GM20431 (cell line): Measurements from ENCODE around the gene ZDHHC13.

Experiments
- in situ Hi-C: fragments of 300-500 bp; cut with MseI, MboI; formaldehyde crosslinking; loops from one replicate; pipeline ENCODE4 v1.15.0; 2020; ENCODE audit warnings: low sequenced_read_pairs; ENCODE audit not compliant: unreplicated experiment

Gene ZDHHC13, protein sequence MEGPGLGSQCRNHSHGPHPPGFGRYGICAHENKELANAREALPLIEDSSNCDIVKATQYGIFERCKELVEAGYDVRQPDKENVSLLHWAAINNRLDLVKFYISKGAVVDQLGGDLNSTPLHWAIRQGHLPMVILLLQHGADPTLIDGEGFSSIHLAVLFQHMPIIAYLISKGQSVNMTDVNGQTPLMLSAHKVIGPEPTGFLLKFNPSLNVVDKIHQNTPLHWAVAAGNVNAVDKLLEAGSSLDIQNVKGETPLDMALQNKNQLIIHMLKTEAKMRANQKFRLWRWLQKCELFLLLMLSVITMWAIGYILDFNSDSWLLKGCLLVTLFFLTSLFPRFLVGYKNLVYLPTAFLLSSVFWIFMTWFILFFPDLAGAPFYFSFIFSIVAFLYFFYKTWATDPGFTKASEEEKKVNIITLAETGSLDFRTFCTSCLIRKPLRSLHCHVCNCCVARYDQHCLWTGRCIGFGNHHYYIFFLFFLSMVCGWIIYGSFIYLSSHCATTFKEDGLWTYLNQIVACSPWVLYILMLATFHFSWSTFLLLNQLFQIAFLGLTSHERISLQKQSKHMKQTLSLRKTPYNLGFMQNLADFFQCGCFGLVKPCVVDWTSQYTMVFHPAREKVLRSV

DNA sequence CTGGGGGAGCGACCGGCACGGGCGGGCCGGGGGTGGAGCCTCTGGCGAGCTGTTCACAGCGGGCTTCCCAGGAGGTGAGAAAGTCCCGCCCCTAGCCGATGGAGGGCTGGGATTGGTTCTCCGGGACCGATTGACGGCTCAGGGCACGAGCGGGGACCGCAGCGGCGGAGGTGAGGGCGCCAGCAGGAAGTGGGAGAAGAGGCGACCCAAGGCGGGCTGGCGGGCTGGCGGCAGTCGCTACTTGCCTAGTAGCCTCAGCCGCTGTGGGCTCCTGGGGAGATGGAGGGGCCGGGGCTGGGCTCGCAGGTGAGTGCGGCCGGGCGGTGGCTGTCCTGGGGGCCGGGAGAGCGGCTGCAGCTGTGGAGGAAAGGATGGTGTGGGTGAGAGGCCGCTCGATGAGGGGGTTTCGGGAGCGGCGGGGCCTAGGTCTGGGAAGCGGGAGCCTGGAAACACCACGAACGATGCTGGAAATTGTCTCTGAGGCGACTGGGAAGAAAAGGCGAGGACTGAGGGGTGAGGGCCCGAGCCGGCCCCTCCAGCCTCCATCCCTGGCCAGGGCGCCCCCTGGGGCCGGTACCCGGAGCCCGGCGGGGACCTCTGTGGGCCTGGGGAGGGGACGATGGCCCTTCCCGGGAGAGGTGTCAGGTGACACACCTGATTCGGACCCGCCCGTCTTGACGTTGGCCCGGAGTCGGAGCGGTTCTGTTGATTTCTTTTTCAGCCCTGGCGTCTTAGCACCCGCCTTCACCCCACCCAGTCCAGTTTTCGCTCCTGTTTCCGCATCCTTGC is at the start of gene ZDHHC13:
TSS of gene ZDHHC13 (plus strand) at position 198 of the 789 bp plus-strand sequence. CDS start at position 280, 82 bp downstream.
- in situ Hi-C loops, result no loop called here

- in situ Hi-C loops, result loop anchor here (10.0 to 25.0 kb wide), 2 partner anchors 484 to 666 kb away; no protein-coding TSS in a partner anchor
Observed at GRCh38 chr11:19071255-19071654, 45.7 kb upstream of the ZDHHC13 start.

DNA sequence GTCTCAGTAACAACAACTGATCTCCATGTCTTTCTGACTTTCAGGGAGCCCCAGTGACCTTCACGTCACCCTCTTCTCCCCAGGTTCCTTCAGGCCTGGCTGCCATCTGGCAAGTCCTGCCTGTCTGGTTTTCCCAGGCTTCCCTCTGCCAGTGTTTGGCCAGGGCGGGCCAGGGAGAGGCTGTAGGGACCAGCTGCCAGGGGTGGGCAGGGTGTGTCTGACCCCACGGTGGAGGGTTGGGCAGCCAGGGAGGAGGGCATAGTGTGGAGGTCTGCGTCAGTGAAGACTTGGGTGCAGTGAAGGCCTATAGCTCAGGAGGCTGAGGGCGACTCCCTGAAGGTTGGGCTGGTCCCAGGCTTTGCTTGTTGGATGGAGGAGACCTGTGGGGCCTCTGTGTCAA is 44.5 kb upstream of the ZDHHC13 start:
- in situ Hi-C loops, result loop anchor here (10.0 to 25.0 kb wide), 2 partner anchors 482 to 665 kb away; no protein-coding TSS in a partner anchor

GRCh38 chr11:19073454-19074415 is 43.2 kb upstream of the ZDHHC13 start:
- in situ Hi-C loops, result loop anchor here (10.0 to 25.0 kb wide), 2 partner anchors 481 to 664 kb away; no protein-coding TSS in a partner anchor

- in situ Hi-C loops, result loop anchor here (10.0 kb wide), 1 partner anchor 479 kb away; no protein-coding TSS in a partner anchor
Observed at GRCh38 chr11:19075636-19076035, 41.3 kb upstream of the ZDHHC13 start.

DNA sequence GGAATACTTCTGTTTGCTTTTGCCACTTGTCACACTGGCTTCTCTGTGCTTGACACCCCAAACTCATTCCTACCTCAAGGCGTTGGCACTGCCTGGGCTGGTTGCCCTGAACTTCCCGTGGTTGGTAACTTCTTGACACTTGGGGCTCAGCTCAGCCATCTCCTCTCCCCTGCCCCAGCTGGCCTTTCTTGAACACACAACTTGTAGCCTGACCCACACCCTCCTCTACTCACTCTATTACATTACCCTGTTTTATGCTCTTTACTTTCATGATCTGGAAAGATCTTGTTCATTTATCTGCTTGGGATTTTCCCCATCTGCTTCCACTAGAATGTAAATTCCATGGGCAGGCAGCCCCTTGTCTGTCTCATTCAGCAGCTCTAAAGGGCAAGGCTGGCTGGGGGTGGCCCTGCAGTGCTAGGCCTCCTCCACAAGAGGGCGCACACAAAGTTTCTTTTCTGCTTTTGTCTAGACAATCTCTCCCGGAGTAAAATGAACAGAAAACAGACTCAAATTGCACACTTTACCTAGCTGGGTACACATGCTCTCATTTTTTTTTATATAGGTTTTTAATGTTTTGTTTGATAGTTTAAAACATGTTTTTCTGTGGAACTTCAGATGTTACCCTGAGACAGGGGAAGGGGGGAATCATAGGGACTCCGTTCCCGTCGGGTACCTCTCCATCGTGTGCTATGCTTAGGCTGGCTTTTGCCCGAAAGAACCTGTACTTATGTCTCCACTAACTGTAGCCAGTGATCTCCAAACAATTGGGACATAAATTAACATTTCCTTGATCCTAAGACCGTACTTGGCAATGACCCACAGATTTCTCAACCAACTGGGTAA is 40.0 kb upstream of the ZDHHC13 start:
- in situ Hi-C loops, result loop anchor here (10.0 kb wide), 1 partner anchor 478 kb away; no protein-coding TSS in a partner anchor

- in situ Hi-C loops, result loop anchor here (10.0 kb wide), 1 partner anchor 477 kb away; no protein-coding TSS in a partner anchor
Observed at GRCh38 chr11:19077965-19078364, 39.0 kb upstream of the ZDHHC13 start.

- in situ Hi-C loops, result loop anchor here (10.0 kb wide), 1 partner anchor 475 kb away; no protein-coding TSS in a partner anchor
Observed at GRCh38 chr11:19079643-19080440, 37.1 kb upstream of the ZDHHC13 start.

- in situ Hi-C loops, result no loop called here
Observed at GRCh38 chr11:19080579-19080993, 36.4 kb upstream of the ZDHHC13 start.

DNA sequence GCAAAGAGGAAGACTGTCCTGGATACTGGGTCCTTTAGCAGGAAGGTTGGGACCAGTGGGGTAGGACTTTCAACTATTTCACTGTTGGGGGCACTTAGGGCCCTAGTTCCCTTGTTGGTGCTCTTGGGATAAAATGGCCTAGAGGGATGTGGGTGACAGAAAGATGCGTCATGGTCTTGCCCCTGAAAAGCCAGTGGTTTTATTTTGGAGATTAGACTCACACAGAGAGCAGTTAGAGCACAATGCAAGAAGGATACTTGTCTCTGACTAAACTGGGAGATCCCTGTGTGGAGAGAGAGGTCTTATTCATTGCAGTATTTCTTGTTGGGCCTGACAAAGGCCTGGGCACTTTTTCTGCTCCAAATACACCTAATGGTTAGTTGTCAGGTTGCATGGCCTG is 33.8 kb upstream of the ZDHHC13 start:
- in situ Hi-C loops, result no loop called here

- in situ Hi-C loops, result no loop called here
Observed at GRCh38 chr11:19084661-19085315, 32.2 kb upstream of the ZDHHC13 start.

DNA sequence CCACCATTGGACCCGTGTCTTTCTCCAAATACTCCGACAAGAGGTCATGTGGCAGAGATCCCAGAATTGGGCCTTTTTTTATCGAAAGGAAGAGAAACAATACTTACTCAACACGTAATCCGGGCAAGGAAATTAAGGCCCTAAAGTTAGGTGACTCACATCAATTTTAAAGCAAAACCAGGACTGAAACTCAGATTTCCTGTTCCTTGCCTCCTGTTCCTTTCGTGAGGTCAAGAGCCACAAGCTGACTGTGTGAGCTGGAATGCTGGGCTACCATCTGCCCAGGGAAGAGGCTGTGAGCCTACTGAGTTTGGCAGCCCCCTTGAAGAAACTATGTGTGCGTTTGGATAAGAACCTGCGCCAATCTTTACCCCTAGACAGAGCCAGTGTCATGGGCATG is 29.3 kb upstream of the ZDHHC13 start:
- in situ Hi-C loops, result no loop called here

GRCh38 chr11:19088791-19089190 is 28.2 kb upstream of the ZDHHC13 start:
- in situ Hi-C loops, result no loop called here

DNA sequence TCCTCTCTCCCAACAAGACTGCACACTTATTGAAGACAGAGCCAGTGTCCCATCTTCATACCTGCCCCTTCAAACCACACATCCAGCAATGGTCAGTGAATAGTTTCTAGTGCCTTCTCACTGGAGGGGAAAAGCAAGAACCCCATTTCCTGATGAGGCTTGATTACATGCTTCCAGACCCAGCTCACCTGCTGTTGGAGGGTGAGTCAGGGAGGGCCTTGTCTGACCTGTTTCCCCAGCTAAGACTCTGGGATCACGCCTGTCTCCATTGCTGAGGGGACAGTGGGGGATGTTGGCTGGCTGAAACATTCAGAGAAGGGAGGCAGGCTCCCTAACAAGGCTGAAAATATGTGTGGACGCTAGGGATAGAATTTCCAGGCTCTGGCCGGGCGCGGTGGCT is 27.5 kb upstream of the ZDHHC13 start:
- in situ Hi-C loops, result no loop called here

- in situ Hi-C loops, result no loop called here
Observed at GRCh38 chr11:19091366-19091765, 25.6 kb upstream of the ZDHHC13 start.

DNA sequence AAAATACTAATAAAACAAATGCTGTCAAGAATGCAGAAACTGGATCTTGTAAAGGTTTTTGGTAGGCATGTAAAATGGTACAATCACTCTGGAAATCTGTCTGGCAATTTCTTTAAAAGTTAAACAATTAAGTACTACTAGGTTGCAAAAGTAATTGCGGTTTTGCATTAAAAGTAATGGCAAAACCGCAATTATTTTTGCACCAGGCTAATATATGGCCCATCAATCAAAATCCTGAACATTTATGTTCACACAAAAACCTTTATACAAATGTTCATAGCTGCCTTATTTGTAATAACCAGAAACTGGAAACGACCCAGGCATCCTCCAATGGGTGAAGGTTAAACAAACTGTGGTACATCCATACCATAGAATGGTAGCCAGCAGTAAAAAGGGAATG is 24.6 kb upstream of the ZDHHC13 start:
- in situ Hi-C loops, result no loop called here

GRCh38 chr11:19092850-19093249 is 24.1 kb upstream of the ZDHHC13 start:
- in situ Hi-C loops, result no loop called here
